Urinary bladder (tissue), 4 donors: ENCODE measurements around the gene ULK4. TPM values are rescaled to one million over a fixed set of nuclear protein-coding genes. Genes with fewer than 3 reads are reported as not detected.
A peak's percentile ranks its signal among the peaks of the same experiment; 100 is the strongest.
"Not testable (repeated sequence)": the region's sequence is repeated elsewhere in the genome, so short reads cannot be mapped to it uniquely, and the experiment has no call there.

Experiments used
- DNase-seq: peaks from one replicate; pipeline ENCODE4 v3.0.0-alpha.2; 2015; ENCODE audit errors: extremely low spot score
- H3K27ac ChIP-seq: one replicate; pipeline ENCODE4 v1.5.1; 2013; ENCODE audit warnings: low read depth, mild to moderate bottlenecking, moderate library complexity
- H3K36me3 ChIP-seq: one replicate; pipeline ENCODE4 v1.6.1; 2013; ENCODE audit warnings: mild to moderate bottlenecking, moderate library complexity; ENCODE audit not compliant: insufficient read depth
- H3K4me1 ChIP-seq: one replicate; pipeline ENCODE4 v1.6.1; 2013; ENCODE audit warnings: mild to moderate bottlenecking, moderate library complexity; ENCODE audit not compliant: insufficient read depth
- H3K4me3 ChIP-seq: one replicate; pipeline ENCODE4 v1.5.1; 2013; ENCODE audit warnings: low read depth, low read length
- WGBS: extraction: QIAGEN DNeasy Blood & Tissue Kit; methylation state at CpG from one replicate; pipeline ENCODE4 v1.1.7; 2013; 5-methylcytosine and 5-hydroxymethylcytosine counted together
- polyA plus RNA-seq: library from polyadenylated mRNA; stranded (reverse); fragments of 200-250 nt; gene quantifications from one replicate; pipeline ENCODE4 v1.2.3, GENCODE V29; 2013
- total RNA-seq: library from RNA; depleted of rRNA; stranded (reverse); fragments of >200 nt; gene quantifications from one replicate; pipeline ENCODE4 v1.2.3, GENCODE V29; 2014
- donor health status: healthy with polysubstance abuse.
- donor health status: healthy.

ULK4 gene
- total and polyA plus RNA-seq, 2 donors, result 2.3 to 22.4 TPM

- Histone ChIP-seq H3K36me3 (no peaks in the 10 kb centered on the region), H3K4me3 (no peak overlapping the region), H3K27ac (no peak overlapping the region), H3K4me1 (no peaks in the 10 kb centered on the region)
- DNase-seq, result no peak
- WGBS, result 88% methylated on average over 1 of the region's 1 CpG
These were observed 264.2 kb downstream of the ULK4 start for GRCh38 chr3:41697702-41698101.

- H3K4me1 ChIP-seq, H3K27ac ChIP-seq, H3K36me3 ChIP-seq, DNase-seq, H3K4me3 ChIP-seq: not testable (repeated sequence)
- 81% methylated on average over 12 of the region's 12 CpGs for WGBS
These were observed 266.1 kb downstream of the ULK4 start for GRCh38 chr3:41695806-41696205.

GRCh38 chr3:41693799-41694198 is 268.1 kb downstream of the ULK4 start:
- DNase-seq, result no peak
- WGBS, result 46% methylated on average over 3 of the region's 3 CpGs
- Histone ChIP-seq H3K27ac (no peak overlapping the region), H3K36me3 (no peaks in the 10 kb centered on the region), H3K4me3 (no peak overlapping the region), H3K4me1 (no peaks in the 10 kb centered on the region)

- WGBS, result 51% methylated on average over 5 of the region's 5 CpGs
- peak; percentile 26 for DNase-seq
- Histone ChIP-seq H3K36me3 (no peaks in the 10 kb centered on the region), H3K27ac (no peak overlapping the region), H3K4me3 (no peak overlapping the region), H3K4me1 (peaks cover 2% of the 10 kb centered on the region)
These were observed 270.9 kb downstream of the ULK4 start for GRCh38 chr3:41690766-41691563.

GRCh38 chr3:41688595-41689380 is 273.1 kb downstream of the ULK4 start:
- Histone ChIP-seq H3K27ac (peak overlapping the region; percentile 66), H3K4me3 (no peak overlapping the region), H3K4me1 (peaks cover 2% of the 10 kb centered on the region), H3K36me3 (no peaks in the 10 kb centered on the region)
- WGBS, result 45% methylated on average over 4 of the region's 4 CpGs
- no peak for DNase-seq

- Histone ChIP-seq H3K4me1 (peaks cover 2% of the 10 kb centered on the region), H3K27ac (no peak overlapping the region), H3K4me3 (no peak overlapping the region), H3K36me3 (no peaks in the 10 kb centered on the region)
- 92% methylated on average over 4 of the region's 4 CpGs for WGBS
- DNase-seq, result no peak
These were observed 276.8 kb downstream of the ULK4 start for GRCh38 chr3:41684797-41685735.

GRCh38 chr3:41683666-41684350 is 278.1 kb downstream of the ULK4 start:
- Histone ChIP-seq H3K36me3 (no peaks in the 10 kb centered on the region), H3K4me3 (no peak overlapping the region), H3K4me1 (peaks cover 2% of the 10 kb centered on the region), H3K27ac (no peak overlapping the region)
- WGBS, result 92% methylated on average over 10 of the region's 10 CpGs
- DNase-seq, result no peak

GRCh38 chr3:41682996-41683395 is 278.9 kb downstream of the ULK4 start:
- no peak for DNase-seq
- Histone ChIP-seq H3K4me1 (peaks cover under 1% of the 10 kb centered on the region), H3K27ac (no peak overlapping the region), H3K36me3 (no peaks in the 10 kb centered on the region), H3K4me3 (no peak overlapping the region)
- 91% methylated on average over 6 of the region's 6 CpGs for WGBS

- Histone ChIP-seq H3K36me3 (no peaks in the 10 kb centered on the region), H3K27ac (no peak overlapping the region), H3K4me3 (no peak overlapping the region), H3K4me1 (no peaks in the 10 kb centered on the region)
- no peak for DNase-seq
- 86% methylated on average over 3 of the region's 3 CpGs for WGBS
These were observed 279.5 kb downstream of the ULK4 start for GRCh38 chr3:41682382-41682781.

GRCh38 chr3:41681479-41681878 is 280.4 kb downstream of the ULK4 start:
- 48% methylated on average over 3 of the region's 3 CpGs for WGBS
- Histone ChIP-seq H3K36me3 (no peaks in the 10 kb centered on the region), H3K4me3 (no peak overlapping the region), H3K4me1 (no peaks in the 10 kb centered on the region), H3K27ac (no peak overlapping the region)
- no peak for DNase-seq

GRCh38 chr3:41679374-41679773 is 282.5 kb downstream of the ULK4 start:
- Histone ChIP-seq H3K36me3 (no peaks in the 10 kb centered on the region), H3K4me1 (no peaks in the 10 kb centered on the region), H3K4me3 (no peak overlapping the region), H3K27ac (no peak overlapping the region)
- no peak for DNase-seq
- WGBS, result 94% methylated on average over 1 of the region's 1 CpG

GRCh38 chr3:41675102-41675501 is 286.8 kb downstream of the ULK4 start:
- H3K27ac ChIP-seq, H3K4me1 ChIP-seq, DNase-seq, H3K36me3 ChIP-seq, H3K4me3 ChIP-seq: not testable (repeated sequence)
- 97% methylated on average over 7 of the region's 7 CpGs for WGBS

- Histone ChIP-seq H3K4me3 (no peak overlapping the region), H3K4me1 (no peaks in the 10 kb centered on the region), H3K36me3 (no peaks in the 10 kb centered on the region), H3K27ac (no peak overlapping the region)
- 88% methylated on average over 4 of the region's 4 CpGs for WGBS
- DNase-seq, result no peak
These were observed 287.5 kb downstream of the ULK4 start for GRCh38 chr3:41674449-41674848.
